GM21367 (cell line): ENCODE results near the gene PGAP1.
"Not testable (repeated sequence)": the region's sequence is repeated elsewhere in the genome, so short reads cannot be mapped to it uniquely, and the experiment has no call there.

Experiments
- ATAC-seq: cut with Tn5 transposase; IDR thresholded peaks from one replicate; pipeline ENCODE4 v1.9.1; 2021; ENCODE audit not compliant: unreplicated experiment

Gene PGAP1

DNA sequence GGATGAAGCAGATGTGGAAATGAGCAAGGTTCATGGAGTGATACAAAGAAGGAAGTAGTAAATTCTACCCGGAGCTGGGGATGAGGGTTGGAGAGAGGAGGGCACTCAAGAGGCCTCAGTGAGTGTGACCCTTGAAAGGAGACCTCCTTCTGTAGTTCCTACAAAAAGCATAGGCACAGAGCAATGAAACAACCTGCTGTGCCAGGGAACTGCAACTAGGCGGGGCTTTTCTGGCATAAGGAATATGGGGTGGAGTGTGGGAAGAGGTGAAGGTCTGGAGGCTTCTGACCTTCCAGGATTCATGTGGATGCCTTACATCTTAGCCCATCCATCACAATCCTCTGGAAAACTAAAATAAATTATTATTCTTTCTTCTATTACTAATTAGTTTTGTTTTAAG lies 25.5 kb upstream of the PGAP1 start:
- no peak for ATAC-seq

- no peak for ATAC-seq
Observed at GRCh38 chr2:196949116-196949515, 22.6 kb upstream of the PGAP1 start.

- ATAC-seq, result peak; percentile 89
Observed at GRCh38 chr2:196944570-196944969, 18.1 kb upstream of the PGAP1 start.

- no peak for ATAC-seq
Observed at GRCh38 chr2:196941398-196942078, 15.0 kb upstream of the PGAP1 start.

- no peak for ATAC-seq
Observed at GRCh38 chr2:196939371-196939770, 12.9 kb upstream of the PGAP1 start.

DNA sequence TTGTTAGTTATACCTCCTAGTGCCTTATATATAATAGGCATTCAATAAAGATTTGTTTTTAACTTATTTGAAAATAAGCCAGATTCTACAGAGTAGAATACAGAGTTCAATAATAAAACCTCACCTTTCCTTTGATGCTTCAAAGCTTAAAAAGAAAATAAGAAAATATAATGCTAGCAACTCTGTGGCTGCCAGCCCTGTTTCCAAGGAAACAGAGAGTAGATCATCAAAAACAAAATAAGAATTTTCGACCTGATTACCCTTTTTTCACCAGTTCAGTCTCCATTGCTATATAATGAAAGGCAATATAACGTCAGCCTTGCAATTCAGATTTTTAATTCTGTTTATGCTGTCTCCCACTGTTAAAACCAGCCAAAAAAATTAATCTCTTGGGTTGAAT lies 8.9 kb upstream of the PGAP1 start:
- ATAC-seq, result no peak

GRCh38 chr2:196934672-196935071 lies 8.2 kb upstream of the PGAP1 start:
- ATAC-seq, result no peak

DNA sequence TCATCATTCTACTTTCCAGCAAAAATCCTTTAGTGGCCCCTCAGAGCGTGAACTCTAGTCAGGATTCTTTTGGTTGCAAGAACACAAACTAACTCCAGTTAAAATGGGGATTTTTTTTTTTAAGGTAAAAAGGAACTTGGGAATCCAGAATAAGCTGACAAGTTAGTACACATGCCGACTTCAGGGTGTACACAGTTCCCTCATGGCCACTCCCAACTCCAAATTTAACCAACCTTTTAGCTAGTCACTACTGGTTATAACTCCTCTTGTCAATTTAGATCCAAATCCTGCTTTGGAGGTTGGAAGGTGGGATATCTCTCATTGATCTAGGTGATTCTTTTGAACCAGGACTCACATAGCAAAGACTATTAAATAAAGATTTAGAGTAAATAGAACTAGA lies 5.0 kb upstream of the PGAP1 start:
- no peak for ATAC-seq

DNA sequence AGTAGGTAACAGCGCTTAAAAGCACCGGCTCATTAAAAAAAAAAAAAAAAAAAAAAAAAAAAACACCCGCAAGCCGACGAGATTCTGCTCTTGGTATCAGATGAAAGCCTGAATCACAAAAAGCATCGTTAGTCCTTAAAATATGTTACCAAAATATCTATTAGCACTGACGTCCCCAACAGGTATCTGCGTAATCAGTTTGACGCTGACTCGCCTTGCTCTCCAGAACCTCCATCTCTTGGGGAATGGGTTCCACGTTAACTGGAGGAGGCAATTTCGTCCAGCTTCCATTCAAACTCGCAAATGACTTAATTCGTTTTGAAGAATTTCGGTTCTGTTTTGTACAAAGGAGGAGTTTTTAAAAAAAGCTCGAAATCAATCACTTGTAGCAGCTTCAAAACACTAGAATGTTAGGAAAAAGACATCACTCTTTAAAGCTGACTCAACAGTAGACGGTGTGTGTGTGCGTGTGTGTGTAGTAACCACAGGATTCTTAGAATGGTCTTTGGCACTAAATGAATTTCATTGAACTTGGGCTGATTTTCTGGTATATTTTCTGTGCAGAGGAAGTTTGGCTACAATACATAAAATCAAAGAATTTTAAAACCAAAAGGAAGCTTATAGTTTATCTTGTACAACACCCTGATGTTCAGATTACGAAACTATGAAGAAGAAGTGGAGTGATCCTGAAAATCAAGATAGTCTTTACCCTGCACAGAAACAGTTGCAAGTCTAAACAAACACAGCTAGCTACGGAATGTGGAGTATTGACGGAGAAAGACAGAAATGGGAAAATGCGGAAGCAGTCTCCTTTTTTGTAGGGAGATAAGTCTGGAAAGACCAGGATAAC lies 1.1 kb upstream of the PGAP1 start:
- no peak for ATAC-seq

DNA sequence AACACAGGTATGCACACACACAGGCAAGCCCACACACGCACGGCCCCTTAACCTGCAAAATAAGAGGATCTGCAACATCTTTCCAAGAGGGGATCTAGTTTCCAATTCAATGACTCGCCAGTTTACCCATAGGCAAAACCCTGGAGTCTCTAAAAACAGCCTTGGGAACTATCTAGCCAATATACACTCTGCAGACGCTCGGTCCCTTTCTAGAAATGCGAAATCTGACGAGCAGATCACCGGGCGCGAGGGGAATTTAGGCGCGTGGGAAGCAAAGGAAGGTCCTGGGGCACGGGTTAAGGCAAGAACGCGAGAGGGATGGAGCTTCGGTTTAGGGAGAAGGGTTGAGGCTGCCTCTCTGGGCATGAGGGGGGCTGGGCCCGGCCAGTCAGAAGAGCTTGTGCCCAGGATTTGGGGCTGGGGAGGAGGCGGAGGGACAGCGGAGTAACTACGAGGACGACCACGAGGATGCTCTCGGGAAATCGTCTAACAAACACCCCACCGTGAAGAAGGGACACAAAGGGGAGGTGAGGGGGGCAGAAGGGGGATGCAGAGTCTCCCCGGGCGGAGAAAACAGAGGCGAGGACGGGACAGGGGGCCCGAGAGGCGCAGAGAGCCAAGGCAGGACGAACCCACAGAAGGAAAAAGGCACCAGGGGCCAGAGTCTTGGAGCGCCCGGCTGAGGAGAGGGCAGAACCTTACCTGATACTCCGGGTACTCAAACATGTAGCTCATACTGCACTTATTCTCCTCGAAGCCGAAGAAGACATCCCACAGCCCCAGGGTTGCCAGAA lies 542 bp downstream of the PGAP1 start:
- ATAC-seq, result peak; percentile 17

DNA sequence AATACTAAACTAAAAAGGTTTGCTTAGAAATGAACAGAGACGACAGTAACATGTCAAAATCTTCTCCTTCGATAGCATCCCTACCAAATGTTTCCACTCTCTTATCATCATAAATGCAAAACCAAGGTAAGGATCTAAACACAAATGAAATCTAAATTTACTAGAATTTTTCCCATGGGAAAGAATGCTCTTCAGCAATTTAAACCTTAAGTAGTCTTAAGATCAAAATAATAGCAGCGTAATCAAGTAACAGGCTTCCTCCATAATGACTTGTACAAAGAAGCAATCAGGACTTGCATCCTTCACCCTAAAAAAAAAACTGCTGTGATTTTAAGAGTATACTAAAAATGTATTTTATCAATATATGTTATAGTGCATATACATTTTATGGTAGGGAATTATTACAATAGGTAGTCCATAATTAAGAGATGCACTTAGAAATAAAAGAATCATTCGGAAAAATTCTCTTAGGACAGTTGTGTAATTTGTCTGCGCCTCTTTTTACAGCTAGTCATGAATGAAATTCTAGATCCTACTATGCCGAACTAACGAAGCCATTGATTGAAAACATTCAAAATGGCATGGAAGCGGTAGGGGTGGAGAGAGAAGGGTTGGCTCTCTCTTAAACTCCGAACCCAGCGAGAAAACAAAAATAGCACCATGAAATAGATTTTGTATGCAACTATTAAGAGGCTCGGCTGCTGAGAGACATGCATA lies 1.3 kb downstream of the PGAP1 start:
- no peak for ATAC-seq

DNA sequence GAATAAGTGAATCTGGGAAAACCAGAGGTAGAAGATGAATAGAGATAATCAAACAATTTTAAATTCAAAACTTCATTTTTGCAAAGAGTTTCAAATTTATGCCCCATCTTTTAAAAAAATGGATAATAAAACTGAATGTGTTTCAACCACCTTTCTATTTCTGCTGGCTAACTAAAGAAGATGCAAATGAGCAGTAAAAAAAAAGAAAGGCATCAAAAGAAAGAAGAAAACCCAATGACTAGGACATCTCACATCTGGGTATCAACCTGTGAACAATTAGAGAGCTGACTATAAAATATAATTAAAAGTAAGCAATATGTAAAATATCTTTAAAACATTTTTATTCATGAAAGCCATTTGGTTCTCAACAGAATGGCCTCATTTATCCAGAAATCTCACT lies 2.5 kb downstream of the PGAP1 start:
- no peak for ATAC-seq

DNA sequence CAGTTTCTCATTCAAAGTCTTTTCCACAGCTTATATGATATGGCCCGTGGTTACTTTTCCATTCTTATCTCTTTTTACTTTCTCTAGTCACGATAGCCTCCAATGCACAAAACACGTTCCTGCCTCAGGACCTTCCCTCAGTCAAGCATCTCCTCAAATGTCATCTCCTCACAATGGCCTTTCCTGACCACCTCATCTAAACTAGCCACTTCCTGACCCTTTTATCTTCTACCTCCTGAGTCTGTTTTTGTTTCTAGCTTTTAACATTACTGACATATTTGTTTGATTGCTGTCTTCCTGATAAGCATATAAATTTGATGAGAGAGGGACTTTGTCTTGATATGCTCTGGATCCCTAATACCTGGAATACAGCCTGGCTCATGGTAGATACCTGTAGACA lies 7.6 kb downstream of the PGAP1 start:
- ATAC-seq, result no peak

- no peak for ATAC-seq
Observed at GRCh38 chr2:196917802-196918201, 8.7 kb downstream of the PGAP1 start.

DNA sequence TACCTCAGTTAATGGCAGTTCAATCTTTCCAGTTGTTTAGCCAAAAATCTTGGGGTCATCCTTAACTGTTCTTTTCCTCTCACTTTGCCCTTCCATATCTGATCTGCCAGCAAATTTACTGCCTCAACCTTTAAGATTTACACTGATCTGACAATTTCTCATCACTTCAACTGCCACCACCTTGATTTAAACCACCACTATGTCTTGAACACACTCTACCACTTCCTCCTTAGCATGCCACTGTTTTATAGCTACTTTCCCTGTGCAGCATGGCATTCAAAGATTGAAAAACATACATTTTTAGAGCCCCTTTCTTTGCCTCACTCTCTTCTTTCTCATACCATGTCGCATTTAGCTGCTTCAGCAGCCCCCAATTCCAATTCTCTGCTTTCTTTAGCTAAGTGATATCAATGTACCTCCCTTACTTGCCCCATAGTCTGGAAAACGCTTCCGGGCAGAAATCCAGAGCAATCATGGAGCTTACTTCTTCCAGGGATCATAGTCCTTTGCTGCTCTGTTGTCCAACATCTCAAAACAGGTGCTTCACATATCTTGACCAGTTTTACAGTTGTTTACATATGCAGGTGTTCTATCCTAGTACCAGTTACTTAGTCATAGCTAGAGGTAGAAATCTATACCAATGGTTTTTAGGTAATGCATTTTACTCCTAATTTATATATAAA lies 10.9 kb downstream of the PGAP1 start:
- ATAC-seq, result no peak

DNA sequence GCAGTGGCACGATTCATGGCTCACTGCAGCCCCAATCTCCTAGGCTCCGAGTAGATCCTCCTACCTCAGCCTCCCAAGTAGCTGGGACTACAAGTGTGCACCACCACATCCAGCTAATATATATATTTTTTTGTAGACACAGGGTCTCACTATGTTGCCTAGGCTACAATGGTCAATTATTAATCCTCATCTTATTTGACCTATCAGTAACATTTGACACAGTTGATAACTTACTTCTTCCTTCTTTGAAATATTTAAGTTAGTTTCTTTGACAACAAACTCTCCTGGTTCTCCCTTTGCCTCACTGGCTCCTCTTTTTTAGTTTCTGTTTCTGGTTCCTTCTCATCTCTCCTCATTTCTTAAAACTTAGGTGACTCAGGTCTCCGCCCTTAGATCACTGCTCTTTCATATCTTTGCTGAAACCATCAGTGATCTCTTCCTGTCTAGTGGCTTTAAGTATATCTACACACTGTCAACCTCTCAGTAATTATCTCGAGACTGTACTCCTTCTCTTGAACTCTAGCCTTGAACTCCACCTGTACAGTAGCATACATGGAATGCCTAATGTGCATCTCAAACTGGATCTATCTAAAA lies 11.5 kb downstream of the PGAP1 start:
- peak; percentile 89 for ATAC-seq

DNA sequence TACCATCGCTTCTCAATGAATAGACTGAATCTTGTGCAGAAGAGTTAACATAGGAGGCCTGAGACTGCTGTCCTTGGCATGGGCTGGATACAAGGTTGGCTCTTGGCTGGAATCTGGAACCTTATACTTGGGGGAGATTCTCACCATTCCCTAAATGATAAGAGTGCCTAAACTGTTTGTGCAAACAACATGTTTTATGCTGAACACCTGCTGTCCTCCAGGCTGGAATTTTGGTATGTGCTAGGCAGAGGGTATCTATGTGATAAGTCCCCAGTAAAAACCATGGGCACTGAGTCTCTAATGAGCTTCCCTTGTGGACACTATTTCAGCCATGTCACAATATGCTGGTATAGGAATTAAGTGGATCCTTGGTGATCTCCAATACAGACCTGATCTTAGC lies 12.8 kb downstream of the PGAP1 start:
- ATAC-seq, result no peak

DNA sequence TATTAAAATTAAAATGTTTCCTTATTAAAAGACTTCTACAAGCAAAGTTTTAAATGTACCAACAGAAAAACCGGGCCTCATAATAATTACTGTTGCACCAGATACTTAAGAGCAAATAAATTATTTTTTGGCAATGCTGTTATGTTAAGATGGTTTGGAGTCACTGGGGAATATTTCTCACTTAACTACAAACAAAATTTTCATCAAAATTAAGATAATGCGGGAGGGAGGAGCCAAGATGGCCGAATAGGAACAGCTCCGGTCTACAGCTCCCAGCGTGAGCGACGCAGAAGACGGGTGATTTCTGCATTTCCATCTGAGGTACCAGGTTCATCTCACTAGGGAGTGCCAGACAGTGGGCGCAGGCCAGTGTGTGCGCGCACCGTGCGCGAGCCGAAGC lies 21.1 kb downstream of the PGAP1 start:
- not testable (repeated sequence) for ATAC-seq

DNA sequence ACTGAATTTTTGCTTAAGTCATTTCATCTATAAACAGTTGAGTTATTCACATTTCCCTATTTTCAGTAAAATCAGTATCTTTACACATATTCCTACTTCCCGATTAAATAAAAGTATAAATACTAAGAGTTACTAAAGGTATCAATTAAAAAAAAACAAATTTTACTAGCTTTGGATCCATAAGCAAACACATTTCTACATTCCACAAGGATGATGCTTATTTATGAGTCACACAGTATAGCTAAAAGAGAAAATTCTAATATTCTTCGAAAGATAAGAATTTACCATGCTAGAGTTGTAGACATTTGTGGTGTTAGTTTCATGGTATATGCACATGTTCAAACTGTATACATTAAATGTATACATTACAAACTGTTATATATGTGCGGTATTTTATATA lies 23.7 kb downstream of the PGAP1 start:
- no peak for ATAC-seq

GRCh38 chr2:196900843-196901242 lies 25.7 kb downstream of the PGAP1 start:
- no peak for ATAC-seq
